SK-N-SH treated with all-trans-retinoic acid at 6 μM for 48 hours (cell line): Measurements from ENCODE around the gene OR52B4.
A peak's percentile ranks its signal among the peaks of the same experiment; 100 is the strongest.
"Not testable (repeated sequence)": the region's sequence is repeated elsewhere in the genome, so short reads cannot be mapped to it uniquely, and the experiment has no call there.

Experiments
- ATAC-seq: fragments of 200-7000 bp; cut with Tn5 transposase; 3 replicates; pipeline ENCODE4 v1.9.1; 2020; ENCODE audit warnings: mild to moderate bottlenecking, moderate library complexity
- ARNTL ChIP-seq: fragments of 450-650 bp; formaldehyde crosslinking; IDR thresholded peaks from 2 replicates; pipeline ENCODE4 v1.5.0; 2020; ENCODE audit warnings: low read depth, mild to moderate bottlenecking, moderate library complexity, borderline replicate concordance
- BACH2 ChIP-seq: fragments of 250-450 bp; sonication (Bioruptor Pico); IDR thresholded peaks from 2 replicates; pipeline ENCODE4 v1.9.0; 2021; ENCODE audit warnings: mild to moderate bottlenecking, borderline replicate concordance
- CSDC2 ChIP-seq: fragments of 250-450 bp; sonication (Bioruptor Pico); IDR thresholded peaks from 2 replicates; pipeline ENCODE4 v1.5.0; 2020; ENCODE audit warnings: mild to moderate bottlenecking, moderate library complexity
- CSRNP3 ChIP-seq: fragments of 250-450 bp; sonication (Bioruptor Pico); IDR thresholded peaks from 2 replicates; pipeline ENCODE4 v1.5.1; 2021; ENCODE audit warnings: mild to moderate bottlenecking, moderate library complexity
- ESRRG ChIP-seq: fragments of 250-450 bp; sonication (Bioruptor Pico); IDR thresholded peaks from 2 replicates; pipeline ENCODE4 v1.6.1; 2021; ENCODE audit warnings: mild to moderate bottlenecking
- ISL1 ChIP-seq: fragments of 250-450 bp; sonication (Bioruptor Pico); IDR thresholded peaks from 2 replicates; pipeline ENCODE4 v2.1.2; 2022; ENCODE audit warnings: mild to moderate bottlenecking, moderate library complexity
- POU6F1 ChIP-seq: fragments of 250-450 bp; sonication (Bioruptor Pico); IDR thresholded peaks from 2 replicates; pipeline ENCODE4 v1.8.0; 2021; ENCODE audit warnings: low read depth, mild to moderate bottlenecking, moderate library complexity, borderline replicate concordance
- PPARA ChIP-seq: fragments of 250-450 bp; sonication (Bioruptor Pico); IDR thresholded peaks from 2 replicates; pipeline ENCODE4 v1.5.0; 2020; ENCODE audit warnings: mild to moderate bottlenecking, borderline replicate concordance
- SNAI2 ChIP-seq: fragments of 250-450 bp; sonication (Bioruptor Pico); IDR thresholded peaks from 2 replicates; pipeline ENCODE4 v1.5.0; 2020; ENCODE audit warnings: mild to moderate bottlenecking, moderate library complexity
- TCF4 ChIP-seq: fragments of 250-450 bp; sonication (Bioruptor Pico); IDR thresholded peaks from 2 replicates; pipeline ENCODE4 v1.8.0; 2021; ENCODE audit warnings: mild to moderate bottlenecking, moderate library complexity, borderline replicate concordance
- TOX ChIP-seq: fragments of 250-450 bp; sonication (Bioruptor Pico); IDR thresholded peaks from 2 replicates; pipeline ENCODE4 v1.8.0; 2021; ENCODE audit warnings: mild to moderate bottlenecking, moderate library complexity, borderline replicate concordance
- TSHZ2 ChIP-seq: fragments of 250-450 bp; sonication (Bioruptor Pico); IDR thresholded peaks from 2 replicates; pipeline ENCODE4 v1.5.0; 2020; ENCODE audit warnings: mild to moderate bottlenecking, moderate library complexity
- ZFP30 ChIP-seq: fragments of 450-650 bp; formaldehyde crosslinking; IDR thresholded peaks from 2 replicates; pipeline ENCODE4 v1.5.0; 2022; ENCODE audit warnings: mild to moderate bottlenecking, moderate library complexity
- ZNF70 ChIP-seq: fragments of 450-650 bp; formaldehyde crosslinking; IDR thresholded peaks from 2 replicates; pipeline ENCODE4 v1.5.0; 2020; ENCODE audit warnings: mild to moderate bottlenecking, moderate library complexity
- ZNF8 ChIP-seq: fragments of 450-650 bp; formaldehyde crosslinking; IDR thresholded peaks from 2 replicates; pipeline ENCODE4 v1.5.0; 2020; ENCODE audit warnings: mild to moderate bottlenecking, moderate library complexity

OR52B4 gene

GRCh38 chr11:4368286-4368685 lies at the start of gene OR52B4:
Gene OR52B4, minus strand, starts transcription at chr11:4368386. Its CDS starts 91 bp downstream, at chr11:4368295.
- TF ChIP-seq PPARA (no peak), TSHZ2 (CRISPR knock-in tag) (no peak), CSRNP3 (CRISPR knock-in tag) (no peak), ESRRG (CRISPR knock-in tag) (no peak), ZFP30 (CRISPR knock-in tag) (no peak), BACH2 (CRISPR knock-in tag) (no peak), SNAI2 (CRISPR knock-in tag) (no peak), TOX (CRISPR knock-in tag) (no peak), TCF4 (CRISPR knock-in tag) (no peak)
- no peak for ATAC-seq

- ATAC-seq, result no peak
- no peak for TF ChIP-seq ESRRG (CRISPR knock-in tag)
- TF ChIP-seq ZNF8 (CRISPR knock-in tag), result no peak
- TF ChIP-seq ARNTL, result no peak
- TF ChIP-seq TOX (CRISPR knock-in tag), result no peak
- TF ChIP-seq CSDC2 (CRISPR knock-in tag), result no peak
- TF ChIP-seq, all 23 proteins: peak for 0
These were observed 48.6 kb upstream of the OR52B4 start for GRCh38 chr11:4416816-4417215.

GRCh38 chr11:4416306-4416705 lies 48.1 kb upstream of the OR52B4 start:
- no peak for ATAC-seq
- TF ChIP-seq CSRNP3 (CRISPR knock-in tag) (no peak), TSHZ2 (CRISPR knock-in tag) (no peak), BACH2 (CRISPR knock-in tag) (no peak), SNAI2 (CRISPR knock-in tag) (no peak), ISL1 (CRISPR knock-in tag) (no peak), CSDC2 (CRISPR knock-in tag) (no peak), ZFP30 (CRISPR knock-in tag) (no peak)

- ATAC-seq, result not testable (repeated sequence)
These were observed 38.0 kb upstream of the OR52B4 start for GRCh38 chr11:4406206-4406605.

- no peak for TF ChIP-seq ZNF70 (CRISPR knock-in tag)
- no peak for TF ChIP-seq POU6F1
- TF ChIP-seq SNAI2 (CRISPR knock-in tag), result no peak
- TF ChIP-seq, all 23 proteins: peak for 0
These were observed 25.7 kb upstream of the OR52B4 start for GRCh38 chr11:4393858-4394223.

More at GRCh38 chr11:4393858-4394223, 25.7 kb upstream of the OR52B4 start:
- peak; percentile 67 for ATAC-seq
